ENCODE results near the gene BNIP5.

Gene BNIP5

DNA sequence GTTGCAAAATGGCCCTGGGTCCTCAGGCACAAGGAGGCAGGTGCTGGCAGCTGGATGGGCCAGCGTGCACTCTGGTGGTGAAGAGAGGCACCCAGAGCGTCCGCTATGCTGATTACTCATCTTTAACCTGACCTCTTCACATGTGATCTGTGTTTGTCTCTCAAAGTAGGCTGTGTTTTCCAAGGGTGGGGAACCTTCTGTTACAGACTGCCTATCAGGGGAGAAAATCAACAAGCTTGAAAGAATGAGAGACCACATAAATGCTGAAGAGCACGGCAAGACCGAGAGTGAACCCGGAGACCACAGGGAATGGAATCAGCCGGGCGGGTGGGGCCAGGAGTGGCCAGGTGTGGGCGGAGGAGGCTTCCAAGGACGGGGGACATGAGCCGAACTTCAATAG lies 16.2 kb downstream of the BNIP5 start:
- DNase-seq, result no peak

DNA sequence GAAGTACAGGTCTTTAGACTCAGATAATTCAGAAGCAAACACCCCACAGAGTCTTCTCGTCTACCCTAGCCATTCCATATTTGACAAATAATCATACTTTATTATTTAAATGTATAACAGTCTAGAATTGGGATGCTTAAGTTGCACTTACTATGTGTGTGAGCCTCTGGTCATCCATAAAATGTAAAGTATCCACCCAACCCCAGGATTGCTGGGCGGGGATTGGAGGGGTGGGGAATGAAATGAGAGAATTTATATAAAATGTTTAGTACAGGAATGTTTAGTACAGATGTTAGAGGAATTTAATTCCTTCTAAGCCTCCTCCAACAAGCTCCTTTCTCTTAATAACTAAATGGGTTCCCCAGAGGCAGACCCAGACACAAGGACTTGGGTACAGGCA lies 16.9 kb downstream of the BNIP5 start:
- no peak for DNase-seq

DNA sequence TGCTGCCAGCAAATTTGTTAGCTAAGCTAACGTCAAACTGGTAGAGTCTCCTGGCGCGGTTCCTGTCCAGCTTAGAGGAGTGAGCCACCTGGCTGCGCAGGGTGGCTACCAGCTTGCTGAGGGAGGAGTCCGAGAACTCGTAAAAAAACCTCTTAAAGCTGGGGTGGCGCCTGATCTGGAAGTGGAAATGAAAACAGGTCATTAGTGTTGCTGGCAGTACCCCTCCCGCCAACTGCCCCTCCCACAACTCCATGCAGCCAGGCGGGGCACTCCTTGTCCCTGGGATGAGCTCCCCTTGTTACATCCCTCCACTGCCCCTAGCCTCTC lies 17.3 kb downstream of the BNIP5 start:
- DNase-seq, result no peak

DNA sequence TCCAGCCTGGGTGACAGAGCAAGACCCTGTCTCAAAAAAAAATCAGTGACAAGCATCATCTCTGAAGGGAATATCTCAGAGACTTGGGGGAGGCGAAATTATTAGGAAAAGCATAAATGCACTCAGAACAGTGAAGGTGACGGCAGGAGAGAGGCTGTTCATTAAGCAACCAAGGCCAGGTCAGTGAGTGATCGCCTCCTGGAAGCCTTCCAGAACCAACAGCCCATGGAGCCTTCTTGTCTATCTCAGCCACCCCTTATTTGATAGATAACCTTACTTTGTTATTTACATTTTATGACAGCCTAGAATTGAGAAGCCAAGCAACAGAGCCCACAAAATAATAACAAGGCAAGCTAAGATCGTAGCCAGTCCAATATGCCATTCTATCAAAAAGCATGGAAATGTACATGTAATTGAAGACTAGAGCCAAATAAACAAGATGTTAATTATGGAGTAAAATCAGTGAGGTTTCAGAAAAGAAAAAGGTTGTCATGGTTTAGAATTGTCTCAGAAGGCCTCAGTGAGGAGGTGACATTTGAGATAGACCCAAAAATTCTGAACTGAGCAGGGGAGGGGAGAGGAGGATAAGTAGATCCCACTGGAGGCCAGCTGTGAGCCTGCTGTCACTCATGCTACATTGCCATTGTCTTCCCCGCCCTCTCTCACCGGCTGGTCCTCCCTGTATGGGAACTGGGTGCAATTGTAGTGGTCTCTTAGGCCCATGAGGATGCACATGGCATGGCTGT lies 17.8 kb downstream of the BNIP5 start:
- DNase-seq, result no peak

DNA sequence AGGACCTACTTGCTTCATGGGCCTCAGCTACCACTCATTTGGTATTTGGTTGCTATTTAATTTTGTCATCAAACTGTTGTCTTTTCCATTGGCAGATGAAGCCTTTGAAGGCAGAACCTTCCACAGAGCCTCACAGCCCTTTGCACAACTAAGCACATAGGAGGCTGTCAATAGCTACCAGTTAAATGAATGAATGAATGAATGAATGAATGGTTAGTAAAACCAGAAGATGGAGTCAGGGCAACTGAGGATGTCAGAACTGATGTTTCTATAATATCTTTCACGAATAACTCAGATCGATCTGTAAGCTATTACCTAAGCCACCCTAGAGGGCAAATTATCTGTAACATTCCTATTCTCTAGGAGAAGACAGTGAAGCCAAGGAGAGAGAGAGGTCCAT lies 19.1 kb downstream of the BNIP5 start:
- no peak for DNase-seq

DNA sequence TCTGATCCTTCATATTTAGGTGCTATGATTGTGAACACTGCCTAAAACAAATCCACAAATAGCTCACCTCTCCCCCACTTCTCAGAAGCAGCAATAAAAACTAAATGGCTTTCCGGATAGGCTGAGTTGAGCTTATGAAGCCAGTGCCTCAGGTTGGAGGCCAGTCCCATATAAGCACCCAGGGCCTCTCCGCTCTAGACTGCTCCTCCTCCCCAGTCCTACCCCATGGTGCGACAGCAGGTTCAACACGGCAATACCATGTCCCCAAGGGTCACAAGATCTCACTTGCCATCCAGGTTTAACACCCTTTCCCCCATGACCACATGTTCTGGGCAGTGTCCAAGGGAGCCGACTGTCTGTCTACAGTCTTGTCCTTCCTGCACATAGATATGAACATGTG lies 20.8 kb downstream of the BNIP5 start:
- no peak for DNase-seq

DNA sequence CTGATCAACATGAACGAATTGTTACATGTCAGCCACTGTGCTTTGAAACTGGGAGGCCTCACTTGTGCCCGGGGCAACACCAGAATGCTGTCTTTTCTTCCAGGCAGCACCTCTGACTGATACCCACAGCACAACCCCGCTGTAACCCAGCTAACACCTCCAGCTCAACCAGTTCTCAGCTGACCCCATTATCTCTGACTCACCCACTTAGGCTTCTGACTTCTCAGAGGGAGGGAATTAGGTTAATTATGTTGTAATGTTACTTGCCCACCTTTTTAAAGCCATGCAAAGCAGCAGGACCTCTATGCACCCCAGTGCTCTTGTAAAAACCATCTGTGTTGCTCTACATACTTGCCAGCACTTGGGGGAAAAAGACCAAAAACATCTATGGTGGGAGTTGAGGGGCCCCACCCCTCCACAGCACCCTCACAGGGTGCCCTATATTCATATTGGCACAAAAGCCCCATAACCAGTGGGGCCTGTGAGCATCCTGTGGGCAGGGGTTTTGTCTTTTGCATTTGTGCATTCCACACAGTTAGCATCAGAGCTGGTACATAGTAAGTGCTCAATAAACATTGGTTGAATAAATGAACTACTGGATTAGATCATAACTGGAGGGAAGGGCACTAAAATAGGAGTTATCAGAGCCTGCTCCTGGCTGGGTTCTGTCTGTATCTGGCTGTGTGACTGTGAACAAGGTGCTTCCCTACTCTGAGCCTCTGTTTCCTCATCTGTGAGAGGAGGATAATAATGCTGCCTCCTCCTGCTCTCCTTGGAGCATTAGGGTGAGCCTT lies 22.3 kb downstream of the BNIP5 start:
- no peak for DNase-seq

DNA sequence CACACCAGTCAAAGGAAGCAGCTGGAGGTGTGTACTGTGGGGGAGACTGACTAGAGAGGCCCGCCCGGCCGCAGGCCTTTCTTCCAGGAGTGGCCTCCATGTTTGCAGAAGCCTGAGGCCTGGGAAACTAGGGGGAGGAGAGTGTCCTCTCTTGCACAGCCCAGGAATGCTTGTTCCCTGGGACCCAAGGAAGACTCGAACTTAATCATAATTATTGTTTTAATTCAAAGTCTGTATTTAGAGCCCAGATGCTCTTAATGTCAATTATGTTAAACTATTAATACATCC lies 23.1 kb downstream of the BNIP5 start:
- DNase-seq, result no peak

DNA sequence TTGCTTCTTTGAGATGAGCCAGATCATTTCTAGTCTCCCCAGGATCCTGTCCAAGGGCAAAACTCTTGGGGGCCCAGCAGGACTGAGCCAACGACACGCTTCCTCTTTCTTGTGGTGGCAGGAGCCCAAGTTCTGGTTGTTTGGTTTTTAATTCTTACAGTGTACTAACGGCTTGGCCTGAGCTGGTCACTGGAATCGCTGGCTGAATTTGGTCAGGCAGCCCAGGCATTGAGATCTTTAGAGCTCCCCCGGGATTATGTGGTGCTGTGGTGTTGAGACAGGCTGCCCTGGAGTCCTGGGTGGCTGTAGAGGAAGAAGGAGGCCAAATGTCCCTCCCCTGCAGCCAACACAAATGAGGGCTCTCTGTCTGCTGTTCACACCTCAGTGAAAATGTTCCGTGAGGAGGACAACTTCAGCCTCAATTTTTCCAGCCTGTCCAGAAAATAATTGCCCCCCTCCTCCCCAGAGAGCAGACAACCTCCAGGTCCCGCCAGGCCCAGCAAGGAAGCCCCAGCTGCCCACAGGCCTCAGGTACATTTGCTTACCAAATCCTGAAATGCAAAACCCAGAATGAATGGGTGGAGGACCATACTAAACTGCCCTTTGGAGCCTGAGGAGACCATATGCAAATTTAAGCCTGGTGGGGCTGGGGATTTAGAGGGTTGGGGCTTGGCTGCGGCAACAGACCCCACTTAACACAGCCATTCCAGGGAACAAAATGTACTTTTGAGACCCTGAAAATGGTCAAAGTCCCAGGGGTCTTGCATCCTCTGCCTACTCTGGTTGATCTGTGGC lies 23.6 kb downstream of the BNIP5 start:
- DNase-seq, result no peak

DNA sequence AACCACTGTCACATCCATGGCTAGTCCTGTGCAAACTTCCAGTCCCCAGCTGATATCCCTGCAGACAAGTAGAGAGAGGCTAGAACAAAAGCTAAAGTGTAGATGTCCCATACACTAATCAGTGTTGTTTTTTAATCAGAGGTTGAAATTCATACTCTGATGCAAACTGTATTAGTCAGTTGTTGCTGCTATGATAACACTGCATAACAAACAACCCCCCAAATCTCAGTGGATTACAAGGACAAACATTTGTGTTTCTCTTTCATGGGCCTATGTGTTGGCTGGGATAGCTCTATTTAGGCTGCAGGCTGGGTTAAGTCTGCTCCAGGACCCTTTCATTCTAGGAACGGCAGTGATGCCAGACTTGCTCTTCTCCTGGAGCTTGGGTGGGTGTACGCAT lies 26.8 kb downstream of the BNIP5 start:
- DNase-seq, result no peak

DNA sequence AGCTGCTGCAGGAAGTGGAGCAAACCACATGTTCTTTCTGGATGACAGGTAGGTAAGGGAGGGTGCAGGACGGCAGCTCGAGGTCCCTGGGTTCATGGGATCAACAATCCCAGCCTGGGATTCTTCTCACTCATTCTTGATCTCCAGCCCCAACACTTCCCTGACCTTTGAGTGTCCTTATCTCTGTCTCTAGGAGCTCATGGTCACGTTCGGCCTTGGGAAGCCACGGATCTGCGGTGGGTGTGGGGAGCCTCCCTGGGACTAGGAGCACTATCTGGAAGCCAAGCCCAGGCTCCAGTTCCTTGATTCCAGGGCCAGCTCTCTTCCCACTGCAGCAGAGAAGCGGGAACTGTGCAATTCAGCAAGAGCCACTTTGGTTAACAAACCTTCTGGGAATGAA lies 27.5 kb downstream of the BNIP5 start:
- DNase-seq, result no peak

DNA sequence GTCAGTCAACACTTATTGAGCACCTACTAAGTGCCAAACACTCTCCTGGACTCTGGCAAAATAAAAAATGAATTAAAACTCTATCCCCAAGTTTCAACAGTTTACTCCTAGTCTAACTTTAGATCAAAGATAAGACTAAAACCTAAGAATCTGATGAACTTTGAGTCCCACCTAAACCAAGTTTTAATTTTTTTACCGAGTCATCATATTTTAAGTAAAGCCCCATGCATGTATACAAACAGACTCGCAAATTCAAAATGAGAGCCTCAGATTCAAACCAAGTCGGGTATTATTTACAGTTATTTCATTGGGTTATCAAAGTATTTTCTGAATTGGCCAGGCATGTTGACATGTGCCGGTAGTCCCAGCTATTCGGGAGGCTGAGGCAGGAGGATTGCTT lies 28.2 kb downstream of the BNIP5 start:
- no peak for DNase-seq

DNA sequence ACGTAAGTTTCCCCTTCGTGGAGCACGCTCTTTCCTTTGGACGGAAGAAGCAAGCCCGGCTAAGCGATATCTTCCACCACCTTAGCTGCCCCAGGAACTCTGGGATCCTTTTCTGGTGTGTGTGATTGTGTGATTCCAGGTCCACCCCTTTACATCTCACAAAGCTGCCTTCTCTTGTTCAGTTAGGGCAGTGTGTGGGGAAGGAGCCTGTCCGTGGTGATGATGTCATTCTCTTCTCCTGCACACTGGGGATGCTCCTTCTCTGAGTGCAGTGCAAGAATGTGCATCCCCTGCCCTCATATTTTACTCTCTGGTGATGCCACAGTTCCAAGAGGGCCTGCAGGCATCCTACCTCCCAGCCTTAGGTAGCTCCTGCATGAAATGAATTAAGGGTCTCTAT lies 30.3 kb downstream of the BNIP5 start:
- no peak for DNase-seq

DNA sequence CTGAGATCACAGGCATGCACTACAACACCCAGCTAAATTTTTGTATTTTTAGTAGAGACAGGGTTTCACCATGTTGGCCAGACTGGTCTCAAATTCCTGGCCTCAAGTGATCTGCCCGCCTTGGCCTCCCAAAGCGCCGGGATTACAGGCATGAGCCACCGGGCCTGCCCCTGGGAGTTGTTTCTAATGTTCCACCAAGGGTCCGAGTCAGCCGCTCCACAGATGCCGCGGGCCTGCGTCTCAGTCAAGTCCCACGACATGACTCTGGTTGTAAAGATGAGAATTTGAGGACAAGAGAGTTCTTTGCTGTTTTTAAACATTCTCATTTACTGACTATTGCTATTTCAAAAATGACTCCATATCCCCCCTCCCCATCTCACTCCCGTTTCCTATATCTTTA lies 30.8 kb downstream of the BNIP5 start:
- no peak for DNase-seq

DNA sequence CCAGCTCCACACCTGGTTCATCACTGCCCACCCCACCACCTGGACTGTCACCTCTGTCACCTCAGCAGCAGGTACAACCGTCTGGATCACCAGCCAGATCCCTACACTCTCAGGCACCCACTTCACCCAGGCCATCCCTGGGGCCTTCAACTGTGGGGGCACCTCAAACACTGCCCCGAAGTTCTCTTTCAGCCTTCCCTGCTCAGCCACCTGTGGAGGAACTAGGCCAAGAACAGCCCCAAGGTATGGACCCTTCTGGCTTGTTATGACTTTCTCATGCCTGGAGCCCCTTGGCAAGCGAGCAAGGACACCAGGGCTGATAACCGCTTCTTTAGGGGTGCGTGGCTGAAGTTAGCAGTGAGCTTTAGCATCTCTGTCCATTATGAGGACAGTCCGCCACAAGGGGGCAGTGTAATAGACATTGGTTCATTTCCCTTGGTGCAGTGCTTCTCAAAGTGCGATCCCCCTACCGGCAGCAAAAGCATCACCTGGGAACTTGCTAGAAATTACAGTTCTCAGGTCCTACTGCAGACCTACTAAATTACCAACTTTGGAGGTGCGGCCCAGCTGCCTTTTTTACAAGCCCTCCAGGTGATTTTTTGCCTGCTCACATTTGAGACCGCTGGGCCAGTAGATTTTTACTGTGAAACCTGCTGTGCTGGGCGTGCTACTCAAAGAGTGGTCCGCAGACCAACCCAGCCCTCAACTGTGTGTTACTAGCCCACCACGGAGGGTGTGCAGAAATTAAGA lies 34.3 kb downstream of the BNIP5 start:
- peak; percentile 94 for DNase-seq

DNA sequence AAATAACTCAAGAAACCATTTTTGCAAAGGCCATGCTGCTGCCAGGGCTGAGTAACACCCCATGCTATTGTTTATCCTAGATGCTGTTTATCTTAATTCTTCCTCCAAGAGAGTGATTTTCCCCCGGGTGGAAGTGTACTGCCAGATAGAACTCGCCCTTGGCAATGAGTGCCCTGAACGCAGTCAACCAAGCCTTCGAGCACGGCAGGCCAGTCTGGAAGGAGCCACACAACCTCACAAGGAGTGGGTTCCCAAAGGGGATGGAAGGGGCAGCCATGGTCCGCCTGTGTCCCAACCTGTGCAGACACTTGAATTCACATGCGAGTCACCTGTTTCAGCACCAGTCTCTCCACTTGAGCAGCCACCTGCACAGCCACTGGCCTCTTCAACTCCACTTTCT lies 34.9 kb downstream of the BNIP5 start:
- DNase-seq, result no peak

DNA sequence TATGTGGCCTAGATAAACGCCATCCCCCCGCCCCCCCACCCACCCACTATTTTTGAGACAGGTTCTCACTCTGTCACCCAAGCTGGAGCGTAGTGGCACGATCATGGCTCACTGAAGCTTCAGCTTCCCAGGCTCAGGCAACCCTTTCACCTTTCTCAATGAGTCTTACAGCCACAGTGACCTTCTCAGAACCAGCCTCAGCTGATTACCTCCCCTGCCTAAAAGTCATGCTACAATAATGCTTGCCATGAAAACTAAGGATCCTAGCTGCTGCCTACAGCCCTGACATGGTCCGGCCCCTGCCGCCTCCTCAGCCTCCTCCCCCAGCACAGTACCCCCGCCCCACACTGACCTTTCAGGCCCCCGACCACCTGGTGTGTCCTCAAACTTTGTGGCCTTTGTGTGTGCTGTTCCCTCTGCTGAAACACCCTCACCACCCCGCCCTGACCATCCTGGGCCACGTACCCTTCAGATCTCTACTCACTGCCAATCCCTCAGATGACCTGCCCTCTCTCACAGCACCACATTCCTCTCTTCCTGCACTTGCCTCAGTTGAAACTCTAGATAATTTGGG lies 35.5 kb downstream of the BNIP5 start:
- no peak for DNase-seq

DNA sequence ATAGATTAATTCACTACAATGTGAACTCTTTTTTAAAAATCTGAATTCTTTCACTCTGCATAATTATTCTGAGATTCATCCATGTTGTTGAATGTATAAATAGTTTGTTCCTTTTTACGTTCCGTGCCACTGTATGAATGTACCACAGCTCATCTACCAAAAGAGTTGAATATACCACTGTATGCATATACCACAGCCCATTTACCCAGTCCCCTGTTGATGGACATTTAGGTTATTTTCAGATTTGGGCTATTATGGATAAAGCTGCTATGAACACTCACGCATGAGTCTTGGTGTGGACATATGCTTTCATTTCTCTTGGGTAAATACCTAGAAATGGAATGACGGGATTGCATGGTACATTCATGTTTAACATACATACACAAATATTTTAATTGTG lies 38.7 kb downstream of the BNIP5 start:
- no peak for DNase-seq

DNA sequence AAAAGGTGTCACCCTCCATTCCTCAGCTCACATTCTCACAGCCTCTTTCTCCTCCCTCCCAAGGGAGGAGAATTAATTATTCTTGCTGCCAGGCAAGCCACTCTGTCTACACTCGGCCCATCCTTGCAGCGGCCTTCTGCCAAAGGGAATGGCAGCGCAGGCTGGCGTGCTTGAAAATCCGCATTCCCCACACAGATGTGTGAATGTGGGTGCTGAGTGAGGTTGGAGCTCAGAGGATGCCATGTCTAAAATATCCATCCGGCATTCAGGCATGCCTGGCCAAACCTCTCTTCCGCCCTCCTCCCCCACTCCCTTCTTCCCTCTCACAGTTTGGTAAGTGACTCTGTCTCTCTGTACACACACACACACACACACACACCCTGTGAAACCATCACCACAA lies 39.2 kb downstream of the BNIP5 start:
- DNase-seq, result no peak

DNA sequence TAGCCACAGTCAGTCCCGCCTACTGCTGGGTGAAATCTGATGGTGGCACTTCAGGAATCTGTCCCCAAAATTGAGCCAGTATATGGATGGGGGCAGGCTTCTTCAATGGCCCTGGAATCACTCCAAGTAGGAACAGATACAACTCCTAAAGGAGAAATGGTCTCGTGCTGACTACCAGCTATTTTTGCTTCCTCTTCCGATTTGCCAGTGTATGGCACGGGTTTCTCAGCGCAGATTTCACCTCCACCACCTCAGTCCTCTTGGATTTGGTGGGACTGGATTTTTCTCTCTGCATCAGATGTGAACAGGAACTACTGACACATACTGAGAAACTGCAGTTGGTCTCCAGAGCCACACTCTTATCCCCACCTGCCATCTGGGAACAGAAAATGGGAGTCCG lies 39.6 kb downstream of the BNIP5 start:
- DNase-seq, result no peak

DNA sequence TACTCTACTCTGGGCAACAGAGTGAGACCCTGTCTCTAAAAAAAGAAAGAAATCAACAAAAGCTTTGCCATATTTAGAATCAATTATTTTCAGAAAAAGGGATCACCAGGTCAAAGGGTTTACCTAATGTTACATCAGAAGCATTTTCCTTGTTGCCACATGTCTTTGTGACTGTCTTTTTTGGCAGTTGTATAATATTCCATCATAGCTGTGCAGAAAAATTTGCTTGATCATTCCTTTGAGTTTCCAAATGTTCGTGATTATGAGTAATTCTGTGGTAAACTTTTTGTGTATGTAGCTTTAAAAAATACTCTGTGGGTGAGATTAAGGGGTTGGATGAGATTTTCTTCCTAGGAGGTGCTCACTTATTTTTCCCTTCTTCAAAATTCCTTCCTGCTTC lies 40.4 kb downstream of the BNIP5 start:
- DNase-seq, result no peak

DNA sequence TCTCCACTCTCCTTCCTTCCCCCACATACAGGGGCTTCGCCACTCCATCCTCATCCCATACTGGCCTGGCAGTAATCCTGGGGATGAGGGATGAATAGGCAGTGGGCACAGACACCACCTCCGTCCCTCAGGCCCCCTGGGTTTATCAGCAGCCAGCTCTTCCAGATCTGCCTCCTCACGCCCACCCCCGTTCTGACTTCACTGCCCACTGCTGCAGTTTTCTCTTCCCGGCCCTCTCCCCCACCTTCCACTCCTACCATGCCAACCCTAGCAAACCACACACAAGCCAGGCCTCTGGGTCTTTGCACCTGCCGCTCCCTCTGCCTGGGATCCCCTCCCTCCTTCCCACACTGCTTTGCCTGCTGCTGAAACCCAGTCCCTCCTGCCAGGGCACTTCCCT lies 44.5 kb downstream of the BNIP5 start:
- no peak for DNase-seq

Data from activated CD8-positive, alpha-beta memory T cell treated with anti-CD3 and anti-CD28 coated beads, Interleukin-2, amount 50 U/mL, for 4 hours (primary cell).